Aorta (tissue), 5 donors: Measurements from ENCODE around the gene LSR. TPM values are rescaled to one million over a fixed set of nuclear protein-coding genes. Genes with fewer than 3 reads are reported as not detected.
"Not testable (repeated sequence)": the region's sequence is repeated elsewhere in the genome, so short reads cannot be mapped to it uniquely, and the experiment has no call there.

ENCODE experiments used
- ATAC-seq: fragments of 200-7000 bp; cut with Tn5 transposase; one replicate; pipeline ENCODE4 v1.9.1; 2022; ENCODE audit warnings: moderate library complexity; ENCODE audit not compliant: low FRiP score
- DNase-seq, 2 donors: peaks; one replicate each; pipeline ENCODE4 v3.0.0-alpha.2; 2020
- H3K27ac ChIP-seq, 2 donors: one replicate each; pipeline ENCODE4 v1.5.1; 2013; ENCODE audit warnings: low read length in 2 of 2, mild to moderate bottlenecking in 2 of 2, moderate library complexity in 2 of 2, control low read depth in 1 of 2, inconsistent platforms in 1 of 2, low read depth in 1 of 2
- H3K27me3 ChIP-seq, 2 donors: one replicate each; pipeline ENCODE4 v1.6.1; 2013; ENCODE audit warnings: control low read depth in 1 of 2, low read length in 1 of 2, mild to moderate bottlenecking in 1 of 2, moderate library complexity in 1 of 2; ENCODE audit not compliant: insufficient read depth in 2 of 2, control insufficient read depth in 1 of 2
- H3K36me3 ChIP-seq, 2 donors: one replicate each; pipeline ENCODE4 v1.6.1; 2013; ENCODE audit warnings: control low read depth in 1 of 2, low read length in 1 of 2, mild to moderate bottlenecking in 1 of 2; ENCODE audit not compliant: insufficient read depth in 2 of 2, control insufficient read depth in 1 of 2
- H3K4me1 ChIP-seq, 2 donors: one replicate each; pipeline ENCODE4 v1.6.1; 2013; ENCODE audit warnings: low read length in 2 of 2, control low read depth in 1 of 2, mild to moderate bottlenecking in 1 of 2, moderate library complexity in 1 of 2; ENCODE audit not compliant: insufficient read depth in 2 of 2, control insufficient read depth in 1 of 2
- H3K4me3 ChIP-seq, 2 donors: one replicate each; pipeline ENCODE4 v1.5.1; 2013; ENCODE audit warnings: low read length in 2 of 2, control low read depth in 1 of 2, mild to moderate bottlenecking in 1 of 2
- H3K9me3 ChIP-seq: one replicate; pipeline ENCODE4 v1.6.1; 2013; ENCODE audit warnings: mild to moderate bottlenecking, low read length; ENCODE audit not compliant: control insufficient read depth
- WGBS, 2 donors: extraction: QIAGEN DNeasy Blood & Tissue Kit; methylation state at CpG; one replicate each; pipeline ENCODE4 v1.1.7; 2013; 5-methylcytosine and 5-hydroxymethylcytosine counted together
- intact Hi-C, 2 donors: fragments of 100-400 bp; cut with DNase I; formaldehyde crosslinking; loops; one replicate each; pipeline versions ENCODE4 v1.14.2 to v1.15.0; 2022
- polyA plus RNA-seq, 2 donors: library from polyadenylated mRNA; stranded (reverse); fragments of 200-250 nt; gene quantifications; one replicate each; pipeline ENCODE4 v1.2.3, GENCODE V29; 2013
- total RNA-seq, 2 donors: library from RNA; stranded (reverse); fragmentation: NEBNext Ultra II Directional; extraction: Animal tissue kit (Norgen Biotek cat#: 25700); gene quantifications; one replicate each; pipeline ENCODE4 v1.2.1, GENCODE V29; 2021
- donor health status: healthy with polysubstance abuse.
- donor health status: Bipolar disorder and iron deficiency.
- donor health status: DM: no; HTN: no; CAD: no.
- donor health status: DM: no; HTN: no; CAD: no.
- donor health status: DM: yes; HTN: yes; CAD: no.

The LSR gene
- total and polyA plus RNA-seq, 4 donors: 5.8 to 13.1 (median 11.1) TPM

DNA sequence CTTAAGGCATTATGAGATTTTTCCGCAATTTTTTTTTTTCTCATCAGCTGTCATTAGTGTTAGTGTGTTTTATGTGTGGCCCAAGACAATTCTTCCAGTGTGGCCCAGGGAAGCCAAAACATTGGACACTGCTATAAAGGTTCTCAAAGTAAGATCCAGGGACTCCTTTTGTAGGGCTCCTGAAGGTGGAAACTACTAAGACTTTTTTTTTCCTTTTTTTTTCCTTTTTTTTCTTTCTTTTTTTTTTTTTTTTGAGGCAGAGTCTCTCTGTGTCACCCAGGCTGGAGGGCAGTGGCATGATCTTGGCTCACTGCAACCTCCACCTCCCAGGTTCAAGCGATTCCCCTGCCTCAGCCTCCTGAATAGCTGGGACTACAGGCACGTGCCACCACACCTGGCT lies 36.7 kb downstream of the LSR start:
- H3K27me3 ChIP-seq, intact Hi-C loops, H3K4me3 ChIP-seq, ATAC-seq, H3K36me3 ChIP-seq, DNase-seq, H3K27ac ChIP-seq, H3K9me3 ChIP-seq, H3K4me1 ChIP-seq: not testable (repeated sequence)
- 90 to 93% methylated on average over 3 of the region's 3 CpGs for WGBS, 2 donors

DNA sequence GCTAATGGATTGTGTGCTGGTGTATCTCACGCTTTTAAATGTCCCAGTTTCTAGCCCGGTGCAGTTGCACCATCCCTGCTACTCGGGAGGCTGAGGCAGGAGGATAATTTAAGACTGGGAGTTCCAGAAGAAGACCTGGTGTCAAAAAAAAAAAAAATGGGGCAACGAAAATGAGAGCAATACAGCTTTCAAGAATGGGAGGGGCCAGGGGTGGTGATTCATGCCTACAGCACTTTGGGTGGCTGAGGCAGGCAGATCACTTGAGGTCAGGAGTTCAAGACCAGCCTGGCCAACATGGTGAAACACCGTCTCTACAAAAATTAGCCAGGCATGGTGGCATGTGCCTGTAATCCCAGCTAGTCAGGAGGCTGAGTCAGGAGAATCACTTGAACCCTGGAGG lies 37.3 kb downstream of the LSR start:
- DNase-seq, H3K27ac ChIP-seq, H3K9me3 ChIP-seq, H3K4me1 ChIP-seq, H3K27me3 ChIP-seq, H3K4me3 ChIP-seq, intact Hi-C loops, ATAC-seq, H3K36me3 ChIP-seq: not testable (repeated sequence)
- WGBS, 2 donors: 79 to 81% methylated on average over 5 of the region's 5 CpGs

DNA sequence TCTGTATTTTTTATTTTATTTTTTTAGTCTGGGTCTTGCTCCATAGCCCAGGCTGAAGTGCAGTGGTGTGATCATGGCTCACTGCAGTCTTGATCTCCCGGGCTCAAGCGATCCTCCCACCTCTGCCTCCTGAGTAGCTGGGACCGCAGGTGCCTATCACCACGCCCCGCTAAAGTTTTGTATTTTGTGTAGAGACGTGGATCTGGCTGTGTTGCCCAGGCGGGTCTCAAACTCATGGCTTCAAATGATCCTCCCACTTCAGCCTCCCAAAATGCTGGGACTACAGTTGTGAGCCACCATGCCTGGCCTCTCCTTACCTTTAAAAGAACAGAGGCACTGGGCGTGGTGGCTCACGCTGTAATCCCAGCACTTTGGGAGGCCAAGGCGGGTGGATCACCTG lies 38.9 kb downstream of the LSR start:
- Histone ChIP-seq H3K9me3 (no peaks in the 10 kb centered on the region), H3K27me3 (no peaks in the 10 kb centered on the region), H3K36me3 (no peaks in the 10 kb centered on the region), H3K4me1 (no peaks in the 10 kb centered on the region), H3K4me3 (no peak overlapping the region), H3K27ac (no peak overlapping the region)
- no peak for DNase-seq
- intact Hi-C loops: no loop called here
- 89 to 92% methylated on average over 10 of the region's 10 CpGs for WGBS, 2 donors
- no peak for ATAC-seq

DNA sequence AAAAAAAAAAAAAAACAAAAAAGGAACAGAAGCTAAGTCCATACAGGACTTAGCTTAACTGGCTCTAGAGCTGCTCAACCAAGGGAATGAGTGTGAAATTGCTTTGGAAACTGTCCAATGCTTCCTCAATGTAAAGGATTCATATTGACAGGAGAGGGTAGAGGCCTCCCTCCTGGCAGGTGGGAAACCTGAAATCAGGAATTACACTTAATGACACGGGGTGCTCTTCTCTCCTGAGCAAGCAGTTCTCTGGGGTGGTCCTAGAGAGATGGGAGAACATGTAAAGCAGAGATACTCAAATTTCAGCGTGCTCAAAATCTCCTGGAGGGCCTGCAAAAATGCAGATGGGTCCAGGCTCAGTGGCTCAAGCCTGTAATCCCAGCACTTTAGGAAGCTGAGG lies 39.5 kb downstream of the LSR start:
- Histone ChIP-seq H3K4me1 (no peaks in the 10 kb centered on the region), H3K4me3 (no peak overlapping the region), H3K9me3 (no peaks in the 10 kb centered on the region), H3K27ac (no peak overlapping the region), H3K36me3 (no peaks in the 10 kb centered on the region), H3K27me3 (no peaks in the 10 kb centered on the region)
- intact Hi-C loops: no loop called here
- DNase-seq (no peak), ATAC-seq (no peak)
- 63 to 66% methylated on average over 2 of the region's 2 CpGs for WGBS, 2 donors

DNA sequence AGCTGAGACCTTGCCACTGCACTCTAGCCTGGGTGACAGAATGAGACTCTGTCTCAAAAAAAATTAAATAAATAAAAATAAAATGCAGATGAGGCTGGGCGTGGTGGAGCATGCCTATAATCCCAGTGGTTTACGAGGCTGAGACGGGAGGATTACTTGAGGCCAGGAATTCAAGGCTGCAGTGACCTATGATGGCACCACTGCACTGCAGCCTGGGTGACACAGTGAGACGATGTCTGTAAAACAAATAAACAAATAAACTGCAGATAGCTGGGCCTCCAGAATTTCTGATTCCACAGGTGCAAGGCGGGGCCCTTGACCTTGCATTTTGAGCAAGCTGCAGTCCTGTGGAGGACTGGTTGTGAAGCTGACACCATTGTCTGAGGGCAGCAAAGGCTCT lies 40.1 kb downstream of the LSR start:
- H3K27me3 ChIP-seq: no peaks in the 10 kb centered on the region
- intact Hi-C loops: no loop called here
- H3K4me3 ChIP-seq: no peak overlapping the region
- no peaks in the 10 kb centered on the region for H3K9me3 ChIP-seq
- no peaks in the 10 kb centered on the region for H3K36me3 ChIP-seq
- H3K27ac ChIP-seq: no peak overlapping the region
- no peak for DNase-seq
- no peaks in the 10 kb centered on the region for H3K4me1 ChIP-seq
- 66 to 72% methylated on average over 5 of the region's 5 CpGs for WGBS, 2 donors
- ATAC-seq: no peak

DNA sequence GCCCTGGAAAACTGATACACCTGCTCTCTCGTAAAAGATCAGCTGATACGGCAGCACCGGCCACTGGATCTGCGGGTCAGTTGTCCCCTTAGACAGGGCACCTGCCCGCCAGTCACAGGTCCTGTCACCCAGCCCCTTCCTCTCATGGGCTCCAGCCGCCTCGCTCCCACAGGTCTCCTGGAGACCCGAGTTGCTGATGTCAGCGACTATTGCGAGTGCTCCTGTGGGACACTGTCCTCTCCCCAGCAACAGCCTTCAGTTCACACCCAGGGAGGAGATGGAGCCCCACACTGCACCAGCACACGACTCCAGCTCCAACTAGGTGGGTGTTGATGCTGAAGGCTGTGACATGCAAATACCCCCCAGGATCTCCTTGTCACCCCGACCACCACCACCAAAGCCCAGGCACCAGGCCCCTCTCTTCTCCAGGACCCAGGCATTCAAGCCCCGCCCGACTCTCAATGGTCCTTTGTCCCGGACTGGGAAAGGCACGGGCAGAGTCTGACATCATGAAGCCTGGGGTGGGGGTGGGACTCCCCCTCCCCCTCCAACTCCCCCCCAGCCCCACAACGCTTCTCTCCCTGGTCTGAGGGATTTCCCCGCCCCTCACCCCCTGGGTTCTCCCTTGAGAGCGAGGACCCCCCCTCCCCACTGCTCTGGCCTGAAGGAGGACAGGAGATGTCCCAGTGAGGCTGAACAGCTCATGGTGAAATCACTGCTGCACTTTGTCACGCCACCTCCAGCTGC lies 41.8 kb downstream of the LSR start:
- no peaks in the 10 kb centered on the region for H3K4me1 ChIP-seq
- 65 to 73% methylated on average over 18 to 20 of the region's 20 CpGs for WGBS, 2 donors
- no peaks in the 10 kb centered on the region for H3K9me3 ChIP-seq
- no peak for ATAC-seq
- intact Hi-C loops: no loop called here
- H3K27ac ChIP-seq: no peak overlapping the region
- no peaks in the 10 kb centered on the region for H3K36me3 ChIP-seq
- DNase-seq: no peak
- no peaks in the 10 kb centered on the region for H3K27me3 ChIP-seq
- no peak overlapping the region for H3K4me3 ChIP-seq

DNA sequence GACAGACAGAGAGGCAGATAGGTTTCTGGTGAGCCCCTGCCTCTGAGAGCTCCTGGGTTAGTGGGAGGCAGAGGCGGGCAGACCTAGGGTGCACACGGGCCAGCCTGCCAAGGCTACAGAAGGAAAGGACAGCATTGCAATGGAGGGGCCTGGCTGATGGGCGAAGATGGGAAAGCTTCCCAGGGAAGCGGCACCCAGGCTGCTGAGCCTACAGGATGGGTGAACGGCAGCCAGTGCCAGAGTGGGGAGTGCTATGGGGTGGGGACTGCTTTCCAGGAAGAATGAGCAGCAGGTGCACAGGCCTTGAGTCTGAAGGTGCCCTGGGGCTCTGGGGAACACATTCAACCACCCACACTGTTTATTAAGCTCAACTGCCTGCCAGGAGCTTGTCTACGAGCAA lies 42.5 kb downstream of the LSR start:
- Histone ChIP-seq H3K27ac (no peak overlapping the region), H3K9me3 (no peaks in the 10 kb centered on the region), H3K27me3 (no peaks in the 10 kb centered on the region), H3K36me3 (no peaks in the 10 kb centered on the region), H3K4me3 (no peak overlapping the region), H3K4me1 (no peaks in the 10 kb centered on the region)
- 59 to 60% methylated on average over 6 of the region's 6 CpGs for WGBS, 2 donors
- no peak for DNase-seq
- intact Hi-C loops: no loop called here
- ATAC-seq: no peak

DNA sequence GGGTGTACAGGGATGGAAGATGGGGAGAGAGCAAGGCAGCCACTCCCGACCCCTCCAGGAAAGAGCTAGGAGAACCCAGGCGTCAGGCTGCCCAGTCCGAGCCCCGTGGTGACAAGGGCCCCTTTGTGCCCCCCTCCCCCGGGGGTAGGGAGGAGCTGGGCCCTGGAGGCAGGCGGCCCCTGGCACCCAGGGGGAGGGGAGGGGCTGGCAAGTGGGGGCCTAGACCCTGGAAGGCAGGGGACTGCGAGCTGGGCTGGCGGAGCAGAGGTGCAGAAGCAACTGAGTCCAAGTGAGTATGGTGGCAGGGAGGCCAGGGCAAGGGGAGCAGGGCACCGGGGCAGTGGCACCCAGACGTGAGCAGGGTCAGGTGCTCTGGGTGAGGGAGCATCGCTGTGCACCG lies 43.1 kb downstream of the LSR start, which contains the start of gene MAG:
TSS of gene MAG (plus strand) at position 246 of the 400 bp plus-strand sequence. CDS start 3,248 bp downstream, outside the sequence.
- no peak within 1 kb of the TSS for H3K27ac ChIP-seq
- ATAC-seq: no peak

More for the DNA sequence above, 43.1 kb downstream of the LSR start, which contains the start of gene MAG:
- DNase-seq: no peak
- intact Hi-C loops: no loop called here
- Histone ChIP-seq H3K4me3 (no peak within 1 kb of the TSS), H3K9me3 (no peaks in the 10 kb centered on the region), H3K27me3 (no peaks in the 10 kb centered on the region), H3K36me3 (no peaks in the 10 kb centered on the region), H3K4me1 (no peaks in the 10 kb centered on the region)
- 65 to 68% methylated on average over 12 of the region's 12 CpGs for WGBS, 2 donors
